Measurements from ENCODE around the gene SLC44A3.

SLC44A3 gene

GRCh38 chr1:94942171-94943128 is 122.3 kb downstream of the SLC44A3 start:
- H3K4me3 ChIP-seq (IDR thresholded peaks at IDR 0.05; ENCODE audit: insufficient read depth, low read depth, low read length): no peak overlapping the region
- no peak overlapping the region for H3K27ac ChIP-seq

More at GRCh38 chr1:94942171-94943128, 122.3 kb downstream of the SLC44A3 start:
- Histone ChIP-seq H3K36me3 (ENCODE audit: insufficient read depth) (no peaks in the 10 kb centered on the region), H3K27me3 (ENCODE audit: insufficient read depth, low read depth) (no peaks in the 10 kb centered on the region), H4K20me1 (ENCODE audit: insufficient read depth) (no peaks in the 10 kb centered on the region), H2AFZ (ENCODE audit: low read depth) (no peak overlapping the region), H3K79me2 (ENCODE audit: insufficient read depth, low read depth) (no peaks in the 10 kb centered on the region), H3K4me1 (ENCODE audit: low read depth, poor library complexity, severe bottlenecking) (no peaks in the 10 kb centered on the region), H3K9ac (no peak overlapping the region), H3K4me2 (no peak overlapping the region)
- no peak for TF ChIP-seq CTCF (conservative IDR thresholded peaks at IDR 0.05; ENCODE audit: low read depth, low read length)

Data from KMS-11 (cell line).